Mesodermal cell (in vitro differentiated cells): ENCODE data around the gene CDK17.

Source experiments
- H3K27ac ChIP-seq: 2 replicates; pipeline ENCODE4 v1.7.0; 2013; ENCODE audit warnings: mild to moderate bottlenecking, low read depth, low read length, moderate library complexity; ENCODE audit not compliant: severe bottlenecking
- H3K36me3 ChIP-seq: 2 replicates; pipeline ENCODE4 v1.7.1; 2013; ENCODE audit warnings: mild to moderate bottlenecking, low read length, moderate library complexity; ENCODE audit not compliant: control insufficient read depth, insufficient read depth
- H3K4me1 ChIP-seq: one replicate; pipeline ENCODE4 v1.7.1; 2013; ENCODE audit warnings: mild to moderate bottlenecking, low read length; ENCODE audit not compliant: insufficient read depth, control insufficient read depth, poor library complexity, severe bottlenecking
- H3K4me3 ChIP-seq: 2 replicates; pipeline ENCODE4 v1.7.0; 2013; ENCODE audit warnings: low read length, control low read depth, mild to moderate bottlenecking; ENCODE audit not compliant: insufficient read depth, poor library complexity, severe bottlenecking; ENCODE audit errors: extremely low read depth
- H3K9me3 ChIP-seq: 2 replicates; pipeline ENCODE4 v1.7.1; 2013; ENCODE audit warnings: mild to moderate bottlenecking, low read length, moderate library complexity; ENCODE audit not compliant: control insufficient read depth
- WGBS, 2 experiments: methylation state at CpG; one replicate each; pipeline ENCODE4 v1.1.5; 2013; ENCODE audit warnings: missing lambda C conversion rate in 2 of 2; ENCODE audit not compliant: insufficient coverage in 2 of 2; 5-methylcytosine and 5-hydroxymethylcytosine counted together

The CDK17 gene

DNA sequence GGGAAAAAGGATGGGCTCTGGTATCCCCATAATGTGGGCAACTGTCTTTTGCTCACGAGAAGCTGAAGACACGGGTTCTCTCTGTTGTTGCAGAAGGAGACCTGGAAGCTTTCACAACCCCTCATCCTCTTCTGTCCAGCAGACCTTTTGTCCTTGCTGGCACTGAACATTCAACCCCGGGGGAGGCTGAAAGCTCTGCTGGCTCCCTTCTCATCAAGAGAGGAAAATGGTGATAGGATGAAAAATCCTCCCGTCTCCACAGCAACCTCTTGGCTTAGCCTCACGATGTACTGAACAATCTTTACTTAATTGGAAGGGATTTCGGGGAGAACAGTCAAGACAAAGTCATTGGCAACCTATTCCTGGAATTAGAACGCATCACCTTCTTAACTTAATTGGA, 167.1 kb downstream of the CDK17 start:
- H3K4me1 ChIP-seq, result peaks cover 30% of the 10 kb centered on the region
- H3K36me3 ChIP-seq, result peaks cover 83% of the 10 kb centered on the region
- no peak overlapping the region for H3K4me3 ChIP-seq
- 94 to 100% methylated on average over 1 to 3 of the region's 7 CpGs for WGBS, 2 experiments
- no peak overlapping the region for H3K27ac ChIP-seq
- no peaks in the 10 kb centered on the region for H3K9me3 ChIP-seq

GRCh38 chr12:96230646-96231045, 169.6 kb downstream of the CDK17 start:
- Histone ChIP-seq H3K27ac (peak overlapping the region; percentile 19), H3K4me1 (peaks cover 9% of the 10 kb centered on the region), H3K36me3 (peaks cover 93% of the 10 kb centered on the region), H3K4me3 (no peak overlapping the region), H3K9me3 (no peaks in the 10 kb centered on the region)
- WGBS, 2 experiments, result 89 to 97% methylated on average over 11 to 12 of the region's 13 CpGs

DNA sequence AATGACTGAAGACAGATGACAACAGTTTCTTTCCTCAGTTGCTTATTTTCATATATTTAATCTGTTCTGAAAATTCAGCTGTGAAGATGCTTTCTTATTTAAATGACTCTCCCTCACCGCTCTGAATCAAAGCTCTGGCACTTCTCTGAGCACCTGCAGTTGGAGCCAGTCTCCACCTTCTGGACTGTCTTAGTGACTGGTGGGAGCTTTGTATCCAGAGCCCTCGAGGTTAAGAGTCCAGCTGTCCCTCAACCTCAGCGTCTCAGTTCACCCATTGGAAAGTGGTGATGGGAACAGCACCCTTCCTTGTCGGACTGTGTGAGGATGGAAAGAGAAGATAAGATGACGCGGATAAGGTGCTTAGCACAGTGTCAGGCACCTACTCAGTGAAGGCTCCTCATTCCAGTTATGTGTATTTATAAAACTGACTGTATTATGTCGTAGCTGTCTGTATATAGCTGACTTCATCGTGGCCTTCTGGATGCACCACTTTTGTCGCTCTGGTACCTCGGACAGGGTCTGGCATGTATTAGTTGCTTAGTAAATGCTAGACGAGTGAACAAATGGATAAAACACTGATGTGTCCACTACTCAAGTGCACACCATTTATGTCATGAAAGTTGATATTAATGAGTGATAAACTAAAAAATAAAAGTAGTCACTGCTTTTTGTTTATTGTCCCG, 171.5 kb downstream of the CDK17 start:
- H3K4me3 ChIP-seq, result no peak overlapping the region
- WGBS, 2 experiments, result 82 to 89% methylated on average over 5 to 6 of the region's 12 CpGs
- peaks cover 19% of the 10 kb centered on the region for H3K4me1 ChIP-seq
- peaks cover 93% of the 10 kb centered on the region for H3K36me3 ChIP-seq
- H3K27ac ChIP-seq, result no peak overlapping the region
- H3K9me3 ChIP-seq, result no peaks in the 10 kb centered on the region
